Progenitor cell of endocrine pancreas (in vitro differentiated cells): Measurements from ENCODE around the gene SATB2. TPM values are rescaled to one million over a fixed set of nuclear protein-coding genes. Genes with fewer than 3 reads are reported as not detected.

Experiments
- DNase-seq: peaks from one replicate; pipeline ENCODE4 v3.0.0; 2021; ENCODE audit warnings: low spot score; ENCODE audit not compliant: unreplicated experiment
- H3K27ac Mint-ChIP-seq: 2 replicates; pipeline ENCODE4 v1.8.0; 2021; ENCODE audit warnings: mild to moderate bottlenecking, moderate library complexity, mixed read lengths
- H3K27me3 Mint-ChIP-seq: 2 replicates; pipeline ENCODE4 v1.8.0; 2021; ENCODE audit warnings: mixed read lengths
- H3K36me3 Mint-ChIP-seq: 2 replicates; pipeline ENCODE4 v1.8.0; 2022; ENCODE audit warnings: mixed read lengths; ENCODE audit not compliant: insufficient read depth
- H3K4me1 Mint-ChIP-seq: 2 replicates; pipeline ENCODE4 v1.8.0; 2021; ENCODE audit warnings: low read depth, mixed read lengths
- H3K4me3 Mint-ChIP-seq: 2 replicates; pipeline ENCODE4 v1.8.0; 2021; ENCODE audit warnings: low read depth, mild to moderate bottlenecking, moderate library complexity, mixed read lengths
- H3K9me3 Mint-ChIP-seq: 2 replicates; pipeline ENCODE4 v1.8.0; 2021; ENCODE audit warnings: low read depth, mixed read lengths
- total RNA-seq: library from RNA; stranded (reverse); gene quantifications from 2 replicates; pipeline ENCODE4 v1.2.1, GENCODE V29; 2021
- TF ChIP-seq, protein P1 (sequence below): fragments of 200-600 bp; sonication (generic); IDR thresholded peaks from one replicate; pipeline ENCODE4 v1.5.0; 2021; ENCODE audit warnings: antibody characterized with exemption, mild to moderate bottlenecking; ENCODE audit not compliant: unreplicated experiment

SATB2 gene
- total RNA-seq, 1 donor from 2014 or later: 4.4 TPM

DNA sequence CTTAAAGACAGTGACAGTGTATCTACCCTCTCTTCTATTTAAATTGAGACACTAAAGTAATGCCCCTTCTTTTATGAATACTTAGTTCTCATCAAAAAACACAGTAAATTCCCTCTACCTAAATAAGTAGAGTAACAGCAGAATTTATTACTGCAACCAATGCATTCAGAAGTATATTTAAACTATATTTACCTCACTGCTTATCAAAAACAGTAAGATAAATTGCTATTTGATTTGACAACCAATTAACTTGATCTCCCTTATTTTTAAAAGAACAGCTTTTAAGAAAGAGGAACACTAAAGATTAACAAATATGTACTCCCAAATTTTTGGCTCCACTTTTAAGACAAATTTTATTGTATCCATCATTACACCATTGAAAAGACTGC lies 4.8 kb downstream of the SATB2 start:
- Mint-ChIP-seq H3K27me3 (peaks cover 36% of the 10 kb centered on the region), H3K9me3 (no peaks in the 10 kb centered on the region), H3K27ac (no peak overlapping the region), H3K36me3 (no peaks in the 10 kb centered on the region), H3K4me1 (peaks cover 9% of the 10 kb centered on the region), H3K4me3 (no peak overlapping the region)
- TF ChIP-seq, protein P1, sequence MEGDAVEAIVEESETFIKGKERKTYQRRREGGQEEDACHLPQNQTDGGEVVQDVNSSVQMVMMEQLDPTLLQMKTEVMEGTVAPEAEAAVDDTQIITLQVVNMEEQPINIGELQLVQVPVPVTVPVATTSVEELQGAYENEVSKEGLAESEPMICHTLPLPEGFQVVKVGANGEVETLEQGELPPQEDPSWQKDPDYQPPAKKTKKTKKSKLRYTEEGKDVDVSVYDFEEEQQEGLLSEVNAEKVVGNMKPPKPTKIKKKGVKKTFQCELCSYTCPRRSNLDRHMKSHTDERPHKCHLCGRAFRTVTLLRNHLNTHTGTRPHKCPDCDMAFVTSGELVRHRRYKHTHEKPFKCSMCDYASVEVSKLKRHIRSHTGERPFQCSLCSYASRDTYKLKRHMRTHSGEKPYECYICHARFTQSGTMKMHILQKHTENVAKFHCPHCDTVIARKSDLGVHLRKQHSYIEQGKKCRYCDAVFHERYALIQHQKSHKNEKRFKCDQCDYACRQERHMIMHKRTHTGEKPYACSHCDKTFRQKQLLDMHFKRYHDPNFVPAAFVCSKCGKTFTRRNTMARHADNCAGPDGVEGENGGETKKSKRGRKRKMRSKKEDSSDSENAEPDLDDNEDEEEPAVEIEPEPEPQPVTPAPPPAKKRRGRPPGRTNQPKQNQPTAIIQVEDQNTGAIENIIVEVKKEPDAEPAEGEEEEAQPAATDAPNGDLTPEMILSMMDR: no peak
- DNase-seq: no peak

DNA sequence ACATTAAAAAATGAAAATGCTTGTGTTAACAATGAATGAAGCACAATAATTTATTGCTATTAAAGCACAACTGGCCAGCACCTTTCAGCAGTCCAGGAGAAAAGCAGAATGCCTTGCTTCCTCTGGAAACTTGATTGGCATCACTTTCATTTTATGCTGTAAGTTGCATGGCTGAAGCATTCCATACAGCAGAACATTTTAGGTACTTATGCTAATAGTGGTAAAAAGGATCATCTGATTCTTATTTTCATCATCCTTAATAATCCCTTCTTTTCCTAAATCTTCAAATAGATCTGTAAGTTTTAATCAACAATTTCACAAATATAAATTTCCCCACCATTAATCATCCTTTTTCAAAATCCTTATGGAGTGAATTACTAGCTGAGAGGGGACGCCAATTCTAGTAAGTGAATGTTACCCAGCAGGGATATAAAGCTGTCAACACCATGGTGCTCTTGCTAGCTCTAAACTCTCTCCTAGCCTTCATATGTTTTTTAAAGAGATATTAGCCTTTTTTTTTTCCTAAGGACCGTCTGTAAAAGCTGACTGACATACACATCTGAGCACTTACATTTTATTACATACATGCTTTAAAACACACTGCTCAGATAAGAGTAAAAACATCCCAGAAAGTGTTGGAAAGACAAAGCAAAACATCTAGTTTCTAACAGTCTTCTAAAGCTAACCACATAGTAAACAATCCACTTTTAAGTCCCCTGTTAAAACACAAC lies 5.3 kb downstream of the SATB2 start:
- DNase-seq: no peak
- Mint-ChIP-seq H3K27ac (no peak overlapping the region), H3K9me3 (no peaks in the 10 kb centered on the region), H3K4me3 (no peak overlapping the region), H3K36me3 (no peaks in the 10 kb centered on the region), H3K27me3 (peaks cover 33% of the 10 kb centered on the region), H3K4me1 (peaks cover 9% of the 10 kb centered on the region)
- TF ChIP-seq, protein P1: no peak

DNA sequence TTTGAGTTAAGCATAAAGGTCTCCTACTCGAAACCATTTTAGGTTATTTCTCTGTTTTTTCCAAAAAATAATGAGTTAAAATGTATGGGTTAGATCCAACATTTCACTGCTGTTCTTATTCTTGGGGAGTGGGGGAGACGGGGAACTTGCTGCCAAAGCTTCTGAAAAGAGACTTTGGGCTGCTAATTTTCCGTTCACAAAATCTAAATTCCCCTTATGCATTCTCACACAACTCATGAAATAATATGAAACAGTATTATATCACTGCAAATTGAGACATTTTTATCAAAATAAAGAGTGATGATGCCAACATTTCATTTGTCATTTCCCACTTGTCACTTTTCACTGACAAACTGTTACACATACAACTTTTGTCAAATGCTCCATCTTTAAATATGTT lies 7.8 kb downstream of the SATB2 start:
- no peaks in the 10 kb centered on the region for H3K4me1 Mint-ChIP-seq
- TF ChIP-seq, protein P1: no peak
- no peak overlapping the region for H3K4me3 Mint-ChIP-seq
- DNase-seq: no peak
- H3K27me3 Mint-ChIP-seq: peaks cover 22% of the 10 kb centered on the region
- no peaks in the 10 kb centered on the region for H3K9me3 Mint-ChIP-seq
- H3K36me3 Mint-ChIP-seq: no peaks in the 10 kb centered on the region
- no peak overlapping the region for H3K27ac Mint-ChIP-seq

DNA sequence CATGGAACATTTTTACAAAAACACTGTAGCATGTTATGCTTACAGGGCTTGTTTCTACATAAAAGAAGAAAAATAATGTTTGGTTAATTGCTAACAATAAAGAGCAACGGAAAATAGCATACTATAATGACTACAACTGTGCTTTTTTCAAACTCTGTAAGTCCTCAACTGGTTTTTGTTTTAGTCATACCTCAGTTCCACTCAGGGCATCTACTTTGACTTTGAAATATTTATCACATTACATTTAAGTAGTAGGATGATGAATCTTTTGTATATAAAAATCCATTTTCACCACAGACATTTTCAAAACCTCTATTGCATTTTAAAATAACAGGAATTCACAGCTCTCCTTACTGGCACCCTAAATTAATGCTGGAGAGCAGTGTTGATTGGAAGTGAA lies 8.3 kb downstream of the SATB2 start:
- Mint-ChIP-seq H3K4me1 (no peaks in the 10 kb centered on the region), H3K27me3 (peaks cover 23% of the 10 kb centered on the region), H3K4me3 (no peak overlapping the region), H3K36me3 (no peaks in the 10 kb centered on the region), H3K9me3 (no peaks in the 10 kb centered on the region), H3K27ac (no peak overlapping the region)
- no peak for DNase-seq
- TF ChIP-seq, protein P1: no peak

DNA sequence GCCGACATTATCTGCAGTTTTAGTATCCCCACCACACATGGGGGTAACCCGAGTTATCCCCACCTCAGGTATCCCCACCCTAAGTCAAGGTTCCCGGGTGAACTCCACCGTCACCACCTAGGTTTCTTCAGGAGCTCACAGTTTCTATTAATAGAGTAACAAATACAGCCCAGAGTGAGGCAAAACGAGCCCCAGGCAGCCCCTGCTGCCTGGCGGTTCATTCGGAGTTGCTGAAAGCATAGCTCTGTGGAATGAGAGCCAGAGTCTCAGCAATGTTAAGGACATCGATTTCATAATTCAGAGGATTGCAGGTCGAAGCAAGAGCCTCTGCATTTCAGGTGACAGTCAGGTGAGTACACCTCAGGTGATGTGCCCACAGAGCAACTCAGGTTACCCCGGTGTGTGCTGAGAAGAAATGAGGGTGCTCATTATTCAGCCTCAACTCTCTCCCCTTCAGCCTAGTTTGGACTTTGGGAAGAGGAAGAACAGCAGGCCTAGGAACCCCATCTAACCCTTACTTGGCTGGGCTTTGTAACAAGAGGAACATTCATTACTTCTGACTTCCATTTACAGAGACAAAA lies 10.7 kb downstream of the SATB2 start:
- Mint-ChIP-seq H3K27me3 (peaks cover 14% of the 10 kb centered on the region), H3K4me3 (no peak overlapping the region), H3K27ac (no peak overlapping the region), H3K9me3 (no peaks in the 10 kb centered on the region), H3K4me1 (no peaks in the 10 kb centered on the region), H3K36me3 (no peaks in the 10 kb centered on the region)
- TF ChIP-seq, protein P1: no peak
- no peak for DNase-seq
